ENCODE measurements around the gene IPMK. TPM values are rescaled to one million over a fixed set of nuclear protein-coding genes. Genes with fewer than 3 reads are reported as not detected.
A peak's percentile ranks its signal among the peaks of the same experiment; 100 is the strongest.

The IPMK gene
- total RNA-seq, 1 experiment from 2014 or later, result 7.2 TPM

DNA sequence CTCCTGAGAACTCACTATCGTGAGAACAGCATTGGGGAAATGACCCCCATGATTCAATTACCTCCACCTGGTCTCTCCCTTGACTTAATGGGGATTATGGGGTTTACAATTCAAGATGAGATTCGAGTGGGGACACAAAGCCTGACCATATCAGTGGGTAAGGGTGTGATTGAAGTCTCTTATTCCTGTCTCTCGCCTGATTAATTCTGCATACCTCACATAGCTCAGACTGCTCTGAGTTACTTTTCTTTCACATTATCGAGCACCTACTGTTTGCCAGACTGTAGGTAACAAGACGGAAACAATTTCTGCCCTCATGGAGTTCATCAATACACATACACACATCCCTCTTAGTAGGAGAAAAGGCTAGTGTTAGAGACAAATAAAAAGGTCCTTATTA lies 26.3 kb upstream of the IPMK start:
- Histone ChIP-seq H3K23ac (ENCODE audit: insufficient read length, low read depth, low read length) (no peak overlapping the region), H3K79me2 (ENCODE audit: insufficient read depth, low read length) (no peaks in the 10 kb centered on the region), H3K18ac (ENCODE audit: insufficient read length, low read depth, low read length) (no peak overlapping the region), H4K91ac (ENCODE audit: insufficient read length, low read depth, low read length) (no peak overlapping the region), H3T11ph (ENCODE audit: low read length) (no peak overlapping the region), H3K9me3 (ENCODE audit: control insufficient read depth, low read depth, low read length) (no peaks in the 10 kb centered on the region), H2BK120ac (ENCODE audit: low read depth, low read length, poor library complexity, severe bottlenecking) (no peak overlapping the region), H2BK15ac (ENCODE audit: low read depth, low read length) (no peak overlapping the region), H3K9ac (ENCODE audit: extremely low read depth, insufficient read length, low read length) (no peak overlapping the region), H3K4ac (ENCODE audit: low read depth, low read length) (no peak overlapping the region), H3K27me3 (ENCODE audit: insufficient read depth, low read length) (no peaks in the 10 kb centered on the region), H4K20me1 (ENCODE audit: control insufficient read depth, insufficient read depth, insufficient read length) (no peaks in the 10 kb centered on the region), H3K27ac (ENCODE audit: insufficient read length, low read depth, low read length) (no peak overlapping the region), H3K14ac (ENCODE audit: insufficient read depth, low read length) (no peak overlapping the region), H2AK5ac (ENCODE audit: insufficient read length, low read length) (no peak overlapping the region), H4K8ac (replicated peaks; ENCODE audit: insufficient read length, low read depth, low read length) (no peak overlapping the region), H2BK12ac (ENCODE audit: insufficient read length, low read depth, low read length) (no peak overlapping the region), H3K4me2 (ENCODE audit: insufficient read depth, insufficient read length, low read length) (no peak overlapping the region), H2BK20ac (ENCODE audit: low read depth, low read length, poor library complexity, severe bottlenecking) (no peak overlapping the region), H3K56ac (ENCODE audit: insufficient read length, low read depth, low read length) (no peak overlapping the region), H3K79me1 (ENCODE audit: insufficient read depth, low read depth, low read length, poor library complexity, severe bottlenecking) (no peaks in the 10 kb centered on the region), H3K23me2 (ENCODE audit: insufficient read length, low read depth, low read length, poor library complexity, severe bottlenecking) (no peaks in the 10 kb centered on the region), H2AFZ (ENCODE audit: low read length) (no peak overlapping the region), H4K5ac (ENCODE audit: insufficient read length, low read depth, low read length) (no peak overlapping the region), H3K4me1 (ENCODE audit: insufficient read depth, low read length) (no peaks in the 10 kb centered on the region; the same call in 1 of the 2 replicates), H2BK5ac (ENCODE audit: insufficient read length, low read length) (no peak overlapping the region)
- H3K27ac Mint-ChIP-seq, result peak overlapping the region in 1 of 3 experiments; percentile 10; a peak in 1 of 7 replicates
- H3K4me3 Mint-ChIP-seq, result no peak overlapping the region
- peaks cover 8 to 14% of the 10 kb centered on the region in 2 experiments for H3K4me1 Mint-ChIP-seq
- H3K36me3 Mint-ChIP-seq (ENCODE audit: insufficient read depth in 1 of 3, low read depth in 3 of 3), result peaks cover 0 to 5% (median 2%) of the 10 kb centered on the region in 3 experiments; a peak in 2 of 7 replicates
- no peak for DNase-seq
- no CpG with 5 or more reads among the region's 5 CpGs for WGBS (ENCODE audit: extremely low coverage, insufficient read length, low lambda C conversion rate)
- H3K9me3 Mint-ChIP-seq, result no peaks in the 10 kb centered on the region
- TF ChIP-seq, protein P1, sequence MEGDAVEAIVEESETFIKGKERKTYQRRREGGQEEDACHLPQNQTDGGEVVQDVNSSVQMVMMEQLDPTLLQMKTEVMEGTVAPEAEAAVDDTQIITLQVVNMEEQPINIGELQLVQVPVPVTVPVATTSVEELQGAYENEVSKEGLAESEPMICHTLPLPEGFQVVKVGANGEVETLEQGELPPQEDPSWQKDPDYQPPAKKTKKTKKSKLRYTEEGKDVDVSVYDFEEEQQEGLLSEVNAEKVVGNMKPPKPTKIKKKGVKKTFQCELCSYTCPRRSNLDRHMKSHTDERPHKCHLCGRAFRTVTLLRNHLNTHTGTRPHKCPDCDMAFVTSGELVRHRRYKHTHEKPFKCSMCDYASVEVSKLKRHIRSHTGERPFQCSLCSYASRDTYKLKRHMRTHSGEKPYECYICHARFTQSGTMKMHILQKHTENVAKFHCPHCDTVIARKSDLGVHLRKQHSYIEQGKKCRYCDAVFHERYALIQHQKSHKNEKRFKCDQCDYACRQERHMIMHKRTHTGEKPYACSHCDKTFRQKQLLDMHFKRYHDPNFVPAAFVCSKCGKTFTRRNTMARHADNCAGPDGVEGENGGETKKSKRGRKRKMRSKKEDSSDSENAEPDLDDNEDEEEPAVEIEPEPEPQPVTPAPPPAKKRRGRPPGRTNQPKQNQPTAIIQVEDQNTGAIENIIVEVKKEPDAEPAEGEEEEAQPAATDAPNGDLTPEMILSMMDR (conservative IDR thresholded peaks at IDR 0.05), result no peak
- no peaks in the 10 kb centered on the region for H3K27me3 Mint-ChIP-seq (ENCODE audit: low read depth)
